GM18517 (cell line): ENCODE results near the gene MYOM1.

ENCODE experiments used
- ATAC-seq: cut with Tn5 transposase; IDR thresholded peaks from one replicate; pipeline ENCODE4 v1.9.1; 2021; ENCODE audit warnings: mild to moderate bottlenecking, moderate library complexity; ENCODE audit not compliant: unreplicated experiment

The MYOM1 gene

GRCh38 chr18:3250237-3251107 is 30.7 kb upstream of the MYOM1 start:
- ATAC-seq: no peak

GRCh38 chr18:3248658-3249359 is 29.0 kb upstream of the MYOM1 start:
- peak; percentile 22 for ATAC-seq

- no peak for ATAC-seq
Measured at GRCh38 chr18:3248062-3248657, 28.4 kb upstream of the MYOM1 start.

GRCh38 chr18:3247240-3248061 is 27.7 kb upstream of the MYOM1 start, which contains the start of gene MYL12A:
TSS of gene MYL12A (plus strand) at chr18:3247801. CDS start at chr18:3253248, 5,447 bp downstream.
- ATAC-seq: peak; percentile 80

GRCh38 chr18:3246635-3247239 is 27.0 kb upstream of the MYOM1 start:
- no peak for ATAC-seq

GRCh38 chr18:3245853-3246634 is 26.3 kb upstream of the MYOM1 start:
- ATAC-seq: peak; percentile 48

- ATAC-seq: no peak
Measured at GRCh38 chr18:3245185-3245564, 25.4 kb upstream of the MYOM1 start.

- ATAC-seq: no peak
Measured at GRCh38 chr18:3238742-3239141, 19.0 kb upstream of the MYOM1 start.

- ATAC-seq: no peak
Measured at GRCh38 chr18:3236470-3236869, 16.7 kb upstream of the MYOM1 start.

- ATAC-seq: no peak
Measured at GRCh38 chr18:3235846-3236245, 16.1 kb upstream of the MYOM1 start.

- no peak for ATAC-seq
Measured at GRCh38 chr18:3234457-3234856, 14.7 kb upstream of the MYOM1 start.

GRCh38 chr18:3233433-3234168 is 13.8 kb upstream of the MYOM1 start:
- ATAC-seq: no peak

- ATAC-seq: no peak
Measured at GRCh38 chr18:3233004-3233403, 13.2 kb upstream of the MYOM1 start.

GRCh38 chr18:3230401-3231334 is 10.9 kb upstream of the MYOM1 start:
- ATAC-seq: no peak

- ATAC-seq: no peak
Measured at GRCh38 chr18:3226048-3226447, 6.3 kb upstream of the MYOM1 start.

GRCh38 chr18:3225588-3225987 is 5.8 kb upstream of the MYOM1 start:
- no peak for ATAC-seq

GRCh38 chr18:3224223-3224622 is 4.5 kb upstream of the MYOM1 start:
- ATAC-seq: no peak

- ATAC-seq: no peak
Measured at GRCh38 chr18:3223356-3223755, 3.6 kb upstream of the MYOM1 start.
